Chondrocyte (in vitro differentiated cells): ENCODE results near the gene KIF6. TPM values are rescaled to one million over a fixed set of nuclear protein-coding genes. Genes with fewer than 3 reads are reported as not detected.
A peak's percentile ranks its signal among the peaks of the same experiment; 100 is the strongest.

Experiments
- DNase-seq: peaks from one replicate; pipeline ENCODE4 v3.0.0; 2021; ENCODE audit warnings: mixed read lengths, low spot score
- H3K27ac Mint-ChIP-seq: one replicate; pipeline ENCODE4 v1.8.0; 2021; ENCODE audit warnings: mild to moderate bottlenecking, moderate library complexity, mixed read lengths; ENCODE audit not compliant: unreplicated experiment
- H3K27me3 Mint-ChIP-seq: 2 replicates; pipeline ENCODE4 v1.8.0; 2021; ENCODE audit warnings: low read depth, mixed read lengths
- H3K36me3 Mint-ChIP-seq: 2 replicates; pipeline ENCODE4 v1.8.0; 2021; ENCODE audit warnings: low read depth, mixed read lengths
- H3K4me1 Mint-ChIP-seq: 2 replicates; pipeline ENCODE4 v1.8.0; 2021; ENCODE audit warnings: low read depth, mild to moderate bottlenecking, mixed read lengths
- H3K4me3 Mint-ChIP-seq: one replicate; pipeline ENCODE4 v1.8.0; 2021; ENCODE audit warnings: mild to moderate bottlenecking, moderate library complexity, mixed read lengths; ENCODE audit not compliant: unreplicated experiment
- H3K9me3 Mint-ChIP-seq: 2 replicates; pipeline ENCODE4 v1.8.0; 2021; ENCODE audit warnings: low read depth, mixed read lengths
- total RNA-seq: library from RNA; stranded (reverse); gene quantifications from 3 replicates; pipeline ENCODE4 v1.2.1, GENCODE V29; 2021
- TF ChIP-seq, protein P1 (sequence below): fragments of 200-600 bp; sonication (generic); IDR thresholded peaks from 2 replicates; pipeline ENCODE4 v1.5.0; 2021; ENCODE audit warnings: antibody characterized with exemption, mild to moderate bottlenecking, moderate library complexity

KIF6 gene
- total RNA-seq, 1 donor from 2014 or later: 0.62 TPM

DNA sequence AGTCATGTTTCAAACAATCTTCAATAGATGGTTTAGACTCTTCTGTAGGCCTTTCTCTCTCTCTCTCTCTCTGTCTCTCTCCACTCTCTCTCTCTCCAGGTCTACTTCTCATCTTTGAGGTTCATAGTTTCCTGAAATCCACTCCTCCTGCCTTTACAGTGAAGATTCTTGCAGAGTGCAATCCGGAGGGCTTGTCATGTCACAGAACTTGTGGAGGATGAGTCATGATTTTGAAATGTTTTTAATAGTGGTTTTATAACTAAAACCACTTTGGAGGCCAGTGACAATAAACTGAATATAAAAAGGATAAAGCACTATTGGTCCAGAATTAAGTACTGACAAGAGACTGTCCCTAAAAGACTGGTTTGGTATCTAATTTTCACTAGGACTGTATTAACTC is 156.3 kb downstream of the KIF6 start:
- no peaks in the 10 kb centered on the region for H3K9me3 Mint-ChIP-seq
- H3K4me3 Mint-ChIP-seq: no peak overlapping the region
- H3K27ac Mint-ChIP-seq: peak overlapping the region; percentile 89
- TF ChIP-seq, protein P1, sequence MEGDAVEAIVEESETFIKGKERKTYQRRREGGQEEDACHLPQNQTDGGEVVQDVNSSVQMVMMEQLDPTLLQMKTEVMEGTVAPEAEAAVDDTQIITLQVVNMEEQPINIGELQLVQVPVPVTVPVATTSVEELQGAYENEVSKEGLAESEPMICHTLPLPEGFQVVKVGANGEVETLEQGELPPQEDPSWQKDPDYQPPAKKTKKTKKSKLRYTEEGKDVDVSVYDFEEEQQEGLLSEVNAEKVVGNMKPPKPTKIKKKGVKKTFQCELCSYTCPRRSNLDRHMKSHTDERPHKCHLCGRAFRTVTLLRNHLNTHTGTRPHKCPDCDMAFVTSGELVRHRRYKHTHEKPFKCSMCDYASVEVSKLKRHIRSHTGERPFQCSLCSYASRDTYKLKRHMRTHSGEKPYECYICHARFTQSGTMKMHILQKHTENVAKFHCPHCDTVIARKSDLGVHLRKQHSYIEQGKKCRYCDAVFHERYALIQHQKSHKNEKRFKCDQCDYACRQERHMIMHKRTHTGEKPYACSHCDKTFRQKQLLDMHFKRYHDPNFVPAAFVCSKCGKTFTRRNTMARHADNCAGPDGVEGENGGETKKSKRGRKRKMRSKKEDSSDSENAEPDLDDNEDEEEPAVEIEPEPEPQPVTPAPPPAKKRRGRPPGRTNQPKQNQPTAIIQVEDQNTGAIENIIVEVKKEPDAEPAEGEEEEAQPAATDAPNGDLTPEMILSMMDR: no peak
- H3K27me3 Mint-ChIP-seq: no peaks in the 10 kb centered on the region
- DNase-seq: no peak
- peaks cover 64% of the 10 kb centered on the region for H3K4me1 Mint-ChIP-seq
- peaks cover 2% of the 10 kb centered on the region for H3K36me3 Mint-ChIP-seq

DNA sequence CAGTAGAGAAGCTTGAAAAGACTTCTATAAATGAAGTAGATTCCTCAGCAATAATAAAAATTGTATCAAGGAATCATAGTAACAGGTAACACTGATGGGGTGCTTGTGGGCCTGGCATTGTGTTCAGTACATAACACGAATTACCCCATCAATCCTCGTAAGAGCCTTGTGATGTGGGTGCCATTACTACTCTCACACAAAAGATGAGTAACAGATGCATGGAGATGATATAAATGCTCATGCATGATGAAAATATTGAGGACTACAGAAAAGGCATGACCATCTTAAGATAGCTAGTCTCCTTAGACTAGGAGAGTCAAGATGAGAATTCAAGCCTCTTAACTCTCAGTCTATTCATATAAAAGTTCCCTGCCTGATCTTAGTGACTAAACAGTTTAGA is 158.1 kb downstream of the KIF6 start:
- TF ChIP-seq, protein P1: no peak
- DNase-seq: no peak
- H3K4me1 Mint-ChIP-seq: peaks cover 51% of the 10 kb centered on the region
- no peaks in the 10 kb centered on the region for H3K27me3 Mint-ChIP-seq
- no peak overlapping the region for H3K4me3 Mint-ChIP-seq
- H3K9me3 Mint-ChIP-seq: no peaks in the 10 kb centered on the region
- H3K36me3 Mint-ChIP-seq: peaks cover 2% of the 10 kb centered on the region
- no peak overlapping the region for H3K27ac Mint-ChIP-seq

DNA sequence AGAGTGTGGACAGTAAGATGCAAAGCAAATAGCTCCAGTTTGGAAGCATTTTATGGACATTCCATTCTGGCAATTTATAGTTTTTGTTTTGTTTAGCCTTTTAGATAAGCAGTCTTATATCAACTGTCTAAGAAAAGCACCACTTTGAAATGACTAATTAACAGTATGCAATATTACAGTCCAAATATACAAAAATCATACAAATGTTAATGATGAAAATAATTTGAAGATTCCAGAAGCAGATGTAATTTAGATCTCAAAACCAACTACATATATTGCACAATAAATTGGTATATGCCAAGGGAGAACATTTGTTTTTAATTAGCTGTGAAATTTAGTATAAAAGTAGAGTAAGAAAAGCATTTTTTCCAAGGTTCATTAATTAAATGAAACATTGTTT is 158.8 kb downstream of the KIF6 start:
- TF ChIP-seq, protein P1: no peak
- H3K4me3 Mint-ChIP-seq: no peak overlapping the region
- no peaks in the 10 kb centered on the region for H3K9me3 Mint-ChIP-seq
- peaks cover 2% of the 10 kb centered on the region for H3K36me3 Mint-ChIP-seq
- no peak overlapping the region for H3K27ac Mint-ChIP-seq
- no peak for DNase-seq
- H3K4me1 Mint-ChIP-seq: peaks cover 58% of the 10 kb centered on the region
- H3K27me3 Mint-ChIP-seq: no peaks in the 10 kb centered on the region

GRCh38 chr6:39565956-39566355 is 159.3 kb downstream of the KIF6 start:
- Mint-ChIP-seq H3K27ac (peak overlapping the region; percentile 3), H3K4me1 (peaks cover 57% of the 10 kb centered on the region), H3K27me3 (no peaks in the 10 kb centered on the region), H3K9me3 (no peaks in the 10 kb centered on the region), H3K4me3 (no peak overlapping the region), H3K36me3 (peaks cover under 1% of the 10 kb centered on the region)
- DNase-seq: no peak
- TF ChIP-seq, protein P1: no peak

- no peak overlapping the region for H3K27ac Mint-ChIP-seq
- TF ChIP-seq, protein P1: no peak
- peaks cover 49% of the 10 kb centered on the region for H3K4me1 Mint-ChIP-seq
- no peaks in the 10 kb centered on the region for H3K9me3 Mint-ChIP-seq
- no peak for DNase-seq
- no peak overlapping the region for H3K4me3 Mint-ChIP-seq
- H3K27me3 Mint-ChIP-seq: no peaks in the 10 kb centered on the region
- H3K36me3 Mint-ChIP-seq: no peaks in the 10 kb centered on the region
These were observed 161.5 kb downstream of the KIF6 start for GRCh38 chr6:39563566-39564311.
